Measurements from ENCODE around the gene DDIT3. TPM values are rescaled to one million over a fixed set of nuclear protein-coding genes. Genes with fewer than 3 reads are reported as not detected.

DDIT3 gene
- polyA plus RNA-seq, 3 donors, result 33.8 to 35.7 (median 35.3) TPM

GRCh38 chr12:57471661-57472060 lies 48.7 kb downstream of the DDIT3 start:
- DNase-seq (ENCODE audit: low read depth in 3 of 3, low spot score in 2 of 3), result no peak

GRCh38 chr12:57470970-57471656 lies 49.2 kb downstream of the DDIT3 start:
- no peak for DNase-seq (ENCODE audit: low read depth in 3 of 3, low spot score in 2 of 3)

GRCh38 chr12:57470286-57470969 lies 49.9 kb downstream of the DDIT3 start:
- DNase-seq (ENCODE audit: low read depth in 3 of 3, low spot score in 2 of 3), result no peak

GRCh38 chr12:57469296-57470164 lies 50.8 kb downstream of the DDIT3 start:
- no peak for DNase-seq (ENCODE audit: low read depth in 3 of 3, low spot score in 2 of 3)

GRCh38 chr12:57467915-57468314 lies 52.4 kb downstream of the DDIT3 start:
- DNase-seq (ENCODE audit: low read depth in 3 of 3, low spot score in 2 of 3), result no peak

GRCh38 chr12:57467212-57467874 lies 53.0 kb downstream of the DDIT3 start:
- DNase-seq (ENCODE audit: low read depth in 3 of 3, low spot score in 2 of 3), result no peak

Other genes with a start within 250 kb of the DDIT3 start
- 10 to 100 TPM; 60.6 to 67.5 (median 66.1) TPM for gene R3HDM2, start 89.5 kb downstream of the DDIT3 start, polyA plus RNA-seq (ENCODE audit: insufficient read length in 3 of 3)
- under 1 TPM; 0.14 to 0.21 (median 0.20) TPM for gene INHBC, start 85.7 kb downstream of the DDIT3 start, polyA plus RNA-seq (ENCODE audit: insufficient read length in 3 of 3)
- gene INHBE, start 65.2 kb downstream of the DDIT3 start, polyA plus RNA-seq (ENCODE audit: insufficient read length in 3 of 3), result under 1 TPM; 0.40 to 0.44 (median 0.42) TPM
- 10 to 100 TPM; 15.9 to 18.8 (median 16.5) TPM for gene GLI1, start 60.7 kb downstream of the DDIT3 start, polyA plus RNA-seq (ENCODE audit: insufficient read length in 3 of 3)
- 1 to 10 TPM; 1.9 to 2.3 (median 1.9) TPM for gene ARHGAP9, start 40.6 kb downstream of the DDIT3 start, polyA plus RNA-seq (ENCODE audit: insufficient read length in 3 of 3)
- 100 to 1,000 TPM; 108 to 110 (median 109) TPM for gene MARS1, start 32.4 kb downstream of the DDIT3 start, polyA plus RNA-seq (ENCODE audit: insufficient read length in 3 of 3)
- 10 to 100 TPM; 36.8 to 44.8 (median 41.6) TPM for gene MBD6, start 2.3 kb upstream of the DDIT3 start, polyA plus RNA-seq (ENCODE audit: insufficient read length in 3 of 3)
- 100 to 1,000 TPM; 163 to 179 (median 165) TPM for gene DCTN2, start 26.7 kb upstream of the DDIT3 start, polyA plus RNA-seq (ENCODE audit: insufficient read length in 3 of 3)
- under 1 TPM; 0.31 to 0.39 (median 0.32) TPM for gene KIF5A, start 29.5 kb upstream of the DDIT3 start, polyA plus RNA-seq (ENCODE audit: insufficient read length in 3 of 3)
- gene PIP4K2C, start 70.7 kb upstream of the DDIT3 start, polyA plus RNA-seq (ENCODE audit: insufficient read length in 3 of 3), result 10 to 100 TPM; 43.6 to 47.5 (median 44.8) TPM
- 10 to 100 TPM; 44.4 to 51.8 (median 47.0) TPM for gene DTX3, start 84.3 kb upstream of the DDIT3 start, polyA plus RNA-seq (ENCODE audit: insufficient read length in 3 of 3)
- gene ARHGEF25, start 90.9 kb upstream of the DDIT3 start, polyA plus RNA-seq (ENCODE audit: insufficient read length in 3 of 3), result 10 to 100 TPM; 26.7 to 31.4 (median 27.8) TPM
- gene B4GALNT1, start 112.7 kb upstream of the DDIT3 start, polyA plus RNA-seq (ENCODE audit: insufficient read length in 3 of 3), result under 1 TPM; 0.37 to 0.75 (median 0.64) TPM
- gene OS9, start 173.6 kb upstream of the DDIT3 start, polyA plus RNA-seq (ENCODE audit: insufficient read length in 3 of 3), result 100 to 1,000 TPM; 225 to 234 (median 233) TPM
- 1 to 10 TPM in 2 of 3 donors, under 1 TPM in 1; 0.68 to 1.9 (median 1.2) TPM for gene AGAP2, start 218.2 kb upstream of the DDIT3 start, polyA plus RNA-seq (ENCODE audit: insufficient read length in 3 of 3)
- gene TSPAN31, start 224.5 kb upstream of the DDIT3 start, polyA plus RNA-seq (ENCODE audit: insufficient read length in 3 of 3), result 100 to 1,000 TPM in 2 of 3 donors, 10 to 100 TPM in 1; 97.4 to 110 (median 109) TPM
- 100 to 1,000 TPM; 219 to 251 (median 232) TPM for gene CDK4, start 231.8 kb upstream of the DDIT3 start, polyA plus RNA-seq (ENCODE audit: insufficient read length in 3 of 3)
- 10 to 100 TPM; 15.6 to 18.0 (median 15.6) TPM for gene MARCHF9, start 234.6 kb upstream of the DDIT3 start, polyA plus RNA-seq (ENCODE audit: insufficient read length in 3 of 3)
- gene CYP27B1, start 246.6 kb upstream of the DDIT3 start, polyA plus RNA-seq (ENCODE audit: insufficient read length in 3 of 3), result 1 to 10 TPM in 1 of 3 donors, under 1 TPM in 2; 0.80 to 1.0 (median 0.82) TPM

Measured in right renal cortex interstitium (tissue), 3 donors.